Limb (tissue), 2 donors: ENCODE measurements around the gene WRAP73.
A peak's percentile ranks its signal among the peaks of the same experiment; 100 is the strongest.
"Not testable (repeated sequence)": the region's sequence is repeated elsewhere in the genome, so short reads cannot be mapped to it uniquely, and the experiment has no call there.

Experiments
- DNase-seq, 2 donors: peaks; one replicate each; pipeline ENCODE4 v3.0.0-alpha.2; 2016; ENCODE audit errors: extremely low spot score in 2 of 2

Gene WRAP73

DNA sequence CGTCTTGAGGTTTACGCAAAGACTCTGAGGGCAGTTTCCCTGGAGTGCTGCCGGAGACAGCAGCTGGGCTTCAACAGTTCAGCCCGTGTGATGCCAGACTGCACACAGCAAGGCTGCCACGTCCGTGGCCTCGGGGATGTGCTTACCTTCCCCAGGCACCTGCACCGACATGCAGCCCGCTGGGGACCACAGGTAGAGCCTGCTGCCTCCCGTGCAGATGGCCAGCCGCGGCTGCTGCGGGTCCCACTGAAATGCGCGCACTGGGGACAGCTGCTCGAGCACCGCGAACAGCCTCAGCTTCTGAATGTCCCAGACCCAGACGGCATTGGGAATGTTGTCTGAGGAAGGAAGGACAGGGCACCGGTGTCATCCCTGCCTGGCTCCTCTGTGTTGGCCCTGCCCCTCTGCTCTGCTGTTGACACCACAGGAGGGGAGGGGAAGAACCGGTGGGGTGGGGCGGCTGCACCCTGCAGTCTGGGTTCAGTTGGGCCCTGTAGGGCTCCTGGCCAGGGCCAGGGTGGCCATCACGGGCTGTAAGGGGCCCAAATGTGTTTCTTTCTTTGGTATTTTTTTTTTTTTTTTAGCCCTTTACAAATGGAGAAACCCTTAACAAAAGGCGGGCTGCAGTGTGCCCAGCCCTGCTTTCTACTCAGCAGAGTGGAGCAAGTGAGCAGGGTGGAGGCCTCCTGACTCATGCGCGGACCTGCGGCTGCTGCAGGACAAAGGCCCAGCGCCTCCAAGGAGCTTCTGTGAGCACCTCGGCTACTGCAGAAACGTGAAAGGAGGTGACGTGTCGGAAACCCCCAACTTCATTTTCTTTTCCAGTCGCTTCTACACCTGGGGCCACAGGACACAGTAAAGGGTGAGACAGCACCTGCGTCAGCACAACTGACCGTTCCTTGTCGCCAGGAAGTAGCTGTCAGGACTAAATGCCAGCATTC is 18.3 kb downstream of the WRAP73 start:
- no peak for DNase-seq

DNA sequence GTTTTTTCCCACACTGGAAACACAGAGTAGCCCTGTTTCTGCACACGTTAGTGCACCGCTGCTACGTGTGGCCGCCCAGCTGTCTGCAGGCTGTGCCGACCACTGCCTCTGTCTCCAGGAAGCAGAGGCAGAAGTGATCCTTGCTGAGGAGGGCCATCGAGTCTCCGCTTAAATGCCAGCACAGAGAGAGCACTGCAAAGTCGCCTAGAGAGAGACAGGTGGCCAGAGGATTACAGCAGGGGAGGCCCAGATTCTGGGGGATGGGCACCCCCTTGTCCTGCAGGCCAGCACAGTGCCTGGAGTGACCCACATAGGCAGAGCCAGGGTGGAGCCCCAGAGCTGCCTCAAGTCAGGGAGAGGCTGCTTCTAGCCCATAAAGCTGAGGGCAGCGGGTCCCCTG is 19.0 kb downstream of the WRAP73 start:
- no peak for DNase-seq

DNA sequence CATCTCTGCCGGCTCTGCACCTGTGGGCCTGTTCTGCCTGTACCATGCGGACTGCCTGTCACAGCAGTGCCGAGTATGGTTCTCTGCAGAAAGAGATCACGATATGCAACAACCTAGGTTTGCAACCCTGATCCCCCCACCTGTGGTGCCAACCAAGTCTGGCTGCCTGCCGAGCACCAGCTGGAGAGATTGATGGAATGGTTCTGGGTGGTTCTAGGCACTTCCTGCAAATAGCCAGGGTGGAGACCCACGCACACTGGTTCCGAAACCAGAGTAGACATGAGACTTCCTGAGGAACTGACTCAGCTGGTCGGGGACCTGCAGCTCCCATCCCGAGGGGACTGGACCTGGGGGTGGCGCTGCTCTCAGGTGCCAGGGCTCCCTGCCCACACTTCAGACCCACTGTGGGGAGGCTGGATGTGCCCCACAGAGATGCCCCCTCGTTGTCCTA is 19.7 kb downstream of the WRAP73 start:
- DNase-seq: no peak

DNA sequence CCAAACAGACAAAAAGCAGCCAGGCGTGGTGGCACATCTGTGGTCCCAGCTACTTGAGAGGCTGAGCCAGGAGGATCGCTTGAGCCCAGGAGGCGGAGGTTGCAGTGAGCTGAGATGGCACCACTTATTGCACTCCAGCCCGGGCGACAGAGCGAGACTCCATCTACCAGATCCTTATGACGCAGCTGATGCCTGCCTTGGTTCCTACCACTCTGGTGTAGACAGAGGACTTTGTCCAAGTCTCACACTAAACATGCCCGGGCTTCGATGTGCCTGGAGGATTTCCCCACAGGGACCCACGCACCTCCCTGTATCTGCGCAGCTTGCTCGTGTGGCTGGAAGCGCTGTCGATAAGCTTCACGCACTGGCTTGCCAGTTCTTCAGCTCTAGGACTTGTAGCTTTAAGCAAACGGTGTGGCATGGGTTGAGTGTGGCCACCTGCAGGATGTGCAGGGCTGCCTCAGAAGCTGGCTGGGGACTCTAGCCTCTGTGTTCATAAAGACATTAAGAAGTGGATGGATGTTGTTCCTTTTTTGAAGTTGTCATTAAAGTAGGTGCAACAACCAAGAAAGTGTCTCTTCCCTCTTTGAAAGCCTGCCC is 20.2 kb downstream of the WRAP73 start:
- no peak for DNase-seq

DNA sequence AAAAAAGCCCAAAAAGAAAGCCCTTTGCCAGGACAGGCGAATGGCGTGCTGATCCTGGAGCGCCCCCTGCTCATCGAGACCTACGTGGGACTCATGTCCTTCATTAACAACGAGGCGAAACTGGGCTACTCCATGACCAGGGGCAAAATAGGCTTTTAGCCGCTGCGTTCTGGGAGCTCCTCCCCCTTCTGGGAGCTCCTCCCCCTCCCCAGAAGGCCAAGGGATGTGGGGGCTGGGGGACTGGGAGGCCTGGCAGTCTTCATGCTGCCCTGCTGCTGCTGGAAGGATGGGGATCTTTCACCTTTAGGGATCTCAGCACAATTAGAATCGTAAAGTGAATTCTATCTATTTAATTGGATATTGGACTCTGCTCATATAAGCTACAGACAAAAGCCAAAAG is 21.5 kb downstream of the WRAP73 start:
- no peak for DNase-seq

DNA sequence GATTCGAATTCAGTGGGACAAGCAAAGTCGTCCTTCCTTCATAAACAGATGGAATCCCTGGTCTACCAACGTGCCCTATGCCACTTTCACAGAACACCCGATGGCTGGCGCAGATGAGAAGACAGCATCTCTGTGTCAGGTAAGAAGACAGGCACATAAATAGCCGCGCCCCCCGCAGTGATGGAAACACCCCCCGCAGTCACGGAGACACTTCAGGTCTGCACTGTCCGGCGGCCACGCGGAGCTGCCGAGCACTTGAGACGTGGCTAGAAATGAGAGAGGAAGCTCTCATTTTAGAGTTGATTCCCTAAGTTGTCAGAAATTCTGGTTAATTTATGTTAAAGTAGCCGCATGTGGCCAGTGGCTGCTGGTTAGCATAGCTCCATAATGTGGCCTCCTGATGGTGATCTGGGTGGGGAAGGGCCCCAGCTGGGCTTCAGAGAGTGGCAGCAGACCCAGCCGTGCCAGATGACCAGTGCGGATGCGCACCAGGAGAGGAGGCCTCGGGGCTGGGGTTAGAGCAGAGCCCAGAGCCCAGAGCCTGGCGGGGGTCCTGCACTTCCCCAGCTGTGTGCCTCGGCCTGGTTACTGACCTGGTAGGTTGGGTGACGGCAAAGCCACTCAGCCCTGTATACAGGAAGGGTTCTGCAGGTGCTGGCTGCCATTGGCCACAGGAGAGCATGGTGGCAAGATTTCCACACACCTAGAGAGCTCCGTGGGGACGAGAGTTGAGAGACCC is 22.2 kb downstream of the WRAP73 start:
- DNase-seq: no peak

DNA sequence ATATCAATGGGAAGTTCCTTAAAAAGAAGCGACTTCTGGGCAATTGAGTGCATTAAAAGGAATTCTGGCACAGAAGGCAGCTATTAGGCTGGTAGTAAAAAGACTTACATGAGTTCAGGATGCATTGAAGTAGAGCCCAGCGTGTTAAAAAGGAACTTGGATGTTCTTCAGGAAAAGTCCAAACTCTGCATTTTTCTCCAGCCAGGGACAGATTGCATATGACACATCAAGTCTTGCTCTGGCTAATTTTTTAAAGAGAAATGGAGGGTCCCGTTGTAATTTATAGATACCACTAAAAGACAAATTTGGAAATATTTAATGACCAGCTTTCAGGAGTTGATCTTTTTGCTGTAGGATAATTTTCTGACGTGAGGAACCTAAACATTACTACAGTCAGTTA is 23.9 kb downstream of the WRAP73 start:
- no peak for DNase-seq

DNA sequence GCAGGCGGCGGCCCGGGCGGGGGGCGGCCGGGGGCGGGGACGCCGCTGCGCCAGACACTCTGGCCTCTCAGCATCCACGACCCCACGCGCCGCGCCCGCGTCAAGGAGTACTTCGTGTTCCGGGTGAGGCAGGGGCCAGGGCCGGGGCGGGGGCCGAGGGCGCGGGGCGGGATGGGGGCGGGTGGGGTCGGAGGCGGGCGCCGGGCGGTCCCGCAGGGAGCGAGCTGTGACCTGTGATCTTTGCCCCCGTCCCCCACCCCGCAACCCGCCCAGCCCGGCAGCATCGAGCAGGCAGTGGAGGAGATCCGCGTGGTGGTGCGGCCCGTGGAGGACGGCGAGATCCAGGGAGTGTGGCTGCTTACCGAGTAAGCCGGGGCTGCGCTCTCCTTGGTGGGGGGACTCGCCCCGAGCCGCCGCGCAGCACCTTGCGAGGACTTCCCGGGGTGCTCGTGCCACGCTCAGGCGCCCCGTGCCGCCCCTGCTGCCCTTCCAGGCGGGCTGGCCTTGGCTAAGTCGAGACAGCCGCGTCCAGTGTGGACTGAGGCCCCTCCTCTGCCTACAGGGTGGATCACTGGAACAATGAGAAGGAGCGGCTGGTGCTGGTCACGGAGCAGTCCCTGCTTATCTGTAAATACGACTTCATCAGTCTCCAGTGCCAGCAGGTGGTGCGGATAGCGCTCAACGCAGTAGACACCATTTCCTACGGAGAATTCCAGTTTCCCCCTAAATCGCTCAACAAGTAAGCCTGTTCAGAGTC is 24.6 kb downstream of the WRAP73 start:
- peak in 1 of 2 donors; percentile 50 for DNase-seq

DNA sequence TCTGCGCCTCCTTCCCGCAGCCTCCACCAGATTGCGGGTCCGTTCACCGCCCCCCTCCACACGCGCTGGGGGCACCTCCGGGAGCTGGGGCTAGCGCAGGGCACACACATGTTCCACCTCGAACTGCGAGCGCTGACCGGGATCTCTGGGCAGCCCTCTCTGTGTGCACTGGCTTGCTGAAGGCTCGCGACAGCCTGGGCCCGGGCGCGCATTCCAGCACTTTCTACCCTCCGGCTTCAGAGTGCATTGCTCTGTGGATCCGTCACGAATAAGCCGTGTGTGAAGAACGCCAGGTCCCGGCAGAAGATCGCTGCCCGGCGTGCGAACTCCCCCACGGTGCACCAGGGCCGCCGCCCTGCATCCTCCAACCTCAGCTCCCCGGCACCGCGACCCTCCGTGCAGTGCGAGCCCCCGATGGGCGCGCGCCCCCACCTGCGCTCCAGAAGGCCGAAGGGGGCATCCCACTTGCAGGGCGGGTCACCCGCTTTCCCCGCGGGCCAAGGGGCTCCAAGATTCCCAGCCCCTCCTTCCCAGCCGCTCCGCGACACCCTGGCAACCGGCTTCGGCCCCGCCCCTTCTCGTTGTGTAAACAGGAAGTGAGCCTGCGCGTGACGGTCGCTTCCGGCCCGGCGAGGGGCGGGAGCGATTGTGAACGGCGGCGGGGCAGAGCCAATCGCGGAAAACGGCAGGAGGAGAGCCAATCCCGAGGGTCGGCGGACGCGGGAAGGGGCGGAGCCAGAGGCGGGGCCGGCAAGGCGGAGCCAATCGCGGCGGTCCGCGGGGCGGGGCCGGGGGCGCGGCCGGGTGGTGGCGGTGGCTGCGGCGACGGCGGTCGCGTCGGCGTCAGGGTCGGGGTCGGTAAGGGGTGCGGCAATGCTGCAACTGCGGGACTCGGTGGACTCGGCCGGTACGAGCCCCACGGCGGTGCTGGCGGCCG is 25.4 kb downstream of the WRAP73 start, which contains the start of gene TPRG1L:
Gene TPRG1L, plus strand, starts transcription at position 816 of the 937 bp plus-strand sequence. Its CDS starts 58 bp downstream, at position 874.
- peak; percentile 98 to 99 for DNase-seq

DNA sequence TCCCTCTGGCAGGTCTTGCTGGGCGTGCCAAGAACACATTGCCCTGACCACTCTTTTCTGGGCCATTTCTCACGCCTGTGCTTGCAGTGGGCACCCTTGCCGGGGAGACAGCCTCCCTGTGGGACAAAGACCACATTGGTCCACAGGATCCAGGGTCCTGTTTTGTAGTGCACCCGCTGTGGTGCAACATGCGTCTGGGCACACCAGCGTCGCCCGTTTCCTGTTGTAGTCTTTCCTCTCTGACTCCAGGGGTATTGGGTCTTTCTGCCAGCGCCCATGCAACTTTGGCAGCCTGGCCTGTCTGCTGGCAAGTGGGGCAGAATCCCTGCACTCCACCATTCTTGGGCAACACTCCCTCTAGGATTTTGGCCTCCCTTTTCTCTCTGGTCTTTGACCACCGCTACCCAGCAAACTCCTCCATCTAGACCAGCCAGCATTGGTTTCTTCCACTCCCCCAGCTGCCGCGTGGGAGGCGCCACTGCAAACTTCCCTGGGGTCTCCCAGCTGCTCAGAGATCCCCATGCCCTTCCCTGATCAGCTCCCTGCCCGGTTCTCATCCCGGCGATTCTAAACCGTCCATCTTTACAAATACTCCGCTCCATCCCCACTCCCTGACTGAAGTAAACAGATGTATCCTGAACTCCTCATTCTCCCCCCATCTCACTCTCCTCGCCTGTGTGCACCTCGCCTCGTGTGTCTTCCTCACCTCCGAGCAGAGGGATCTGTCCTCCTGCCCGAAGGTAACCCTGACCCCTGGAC is 26.3 kb downstream of the WRAP73 start:
- no peak for DNase-seq

DNA sequence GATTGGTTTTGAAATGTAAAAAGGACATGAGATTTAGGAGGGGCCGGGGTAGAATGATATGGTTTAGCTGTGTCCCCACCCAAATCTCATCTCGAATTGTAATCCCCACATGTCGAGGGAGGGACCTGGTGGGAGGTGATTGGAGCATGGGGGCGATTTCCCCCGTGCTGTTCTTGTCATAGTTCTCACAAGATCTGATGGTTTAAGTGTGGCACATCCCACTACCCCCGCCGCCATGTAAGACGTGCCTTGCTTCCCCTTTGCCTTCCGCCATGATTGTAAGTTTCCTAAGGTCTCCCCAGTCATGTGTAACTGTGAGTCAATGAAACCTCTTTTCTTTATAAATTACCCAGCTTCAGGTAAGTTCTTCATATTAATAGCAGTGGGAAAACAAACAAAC is 27.8 kb downstream of the WRAP73 start:
- not testable (repeated sequence) for DNase-seq

DNA sequence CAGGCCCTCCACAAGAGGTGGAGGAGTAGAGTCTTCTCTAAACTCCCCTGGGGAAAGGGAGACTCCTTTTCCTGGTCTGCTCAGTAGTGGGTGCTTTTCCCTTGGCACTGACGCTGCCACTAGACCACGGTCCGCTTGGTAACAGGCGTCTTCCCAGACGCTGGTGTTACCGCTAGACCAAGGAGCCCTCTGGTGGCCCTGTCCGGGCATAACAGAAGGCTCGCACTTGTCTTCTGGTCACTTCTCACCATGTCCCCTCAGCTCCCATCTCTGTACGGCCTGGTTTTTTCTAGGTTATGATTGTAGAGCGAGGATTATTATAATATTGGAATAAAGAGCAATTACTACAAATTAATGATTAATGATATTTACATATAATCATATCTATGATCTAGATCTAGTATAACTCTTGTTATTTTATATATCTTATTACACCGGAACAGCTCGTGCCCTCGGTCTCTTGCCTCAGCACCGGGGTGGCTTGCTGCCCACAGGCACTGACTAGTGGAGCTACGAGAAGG is 28.7 kb downstream of the WRAP73 start:
- DNase-seq: not testable (repeated sequence)

DNA sequence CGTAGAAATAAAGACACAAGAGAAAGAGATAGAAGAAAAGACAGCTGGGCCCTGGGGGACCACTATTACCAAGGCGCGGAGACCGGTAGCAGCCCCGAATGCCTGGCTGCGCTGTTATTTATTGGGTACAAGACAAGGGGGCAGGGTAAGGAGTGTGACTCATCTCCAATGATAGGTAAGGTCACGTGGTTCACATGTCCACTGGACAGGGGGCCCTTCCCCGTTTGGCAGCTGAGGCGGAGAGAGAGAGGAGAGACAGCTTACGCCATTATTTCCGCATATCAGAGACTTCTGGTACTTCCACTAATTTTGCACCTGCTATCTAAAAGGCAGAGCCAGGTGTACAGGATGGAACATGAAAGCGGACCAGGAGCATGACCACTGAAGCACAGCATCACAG is 29.2 kb downstream of the WRAP73 start:
- DNase-seq: no peak

DNA sequence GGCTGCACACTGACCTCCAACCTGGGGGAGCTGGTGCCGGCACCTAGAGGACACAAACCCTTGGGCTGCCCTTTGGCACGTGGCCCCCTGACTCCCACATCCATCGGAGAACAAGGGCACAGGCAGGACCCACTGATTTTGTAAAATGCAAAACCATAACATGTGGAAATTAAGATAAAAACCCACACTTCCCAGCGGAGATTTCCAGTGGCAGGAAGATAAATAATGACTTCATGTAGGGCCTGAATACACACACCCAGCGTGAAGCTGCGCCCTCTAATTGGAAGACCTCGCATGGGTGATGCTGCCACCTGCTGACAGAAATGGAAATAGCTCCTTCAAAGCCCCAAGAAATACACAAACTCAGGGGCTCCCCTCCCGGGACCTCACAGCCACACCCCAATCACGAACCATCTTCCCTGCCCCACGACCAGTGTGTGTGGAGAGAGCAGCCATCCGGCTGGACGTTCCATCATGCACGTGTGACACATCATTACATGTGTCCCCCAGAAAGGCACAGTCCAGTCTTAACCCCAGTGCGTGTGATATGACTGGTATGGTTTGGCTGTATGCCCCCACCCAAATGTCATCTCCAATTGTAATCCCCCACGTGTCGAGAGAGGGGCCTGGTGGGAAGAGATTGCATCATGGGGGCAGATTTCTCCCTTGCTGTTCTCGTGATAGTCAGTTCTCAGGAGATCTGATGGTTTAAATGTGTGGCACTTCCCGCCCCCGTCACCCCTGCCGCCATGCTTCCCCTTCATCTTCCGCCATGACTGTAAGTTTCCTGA is 30.8 kb downstream of the WRAP73 start:
- DNase-seq: peak; percentile 72 to 82

DNA sequence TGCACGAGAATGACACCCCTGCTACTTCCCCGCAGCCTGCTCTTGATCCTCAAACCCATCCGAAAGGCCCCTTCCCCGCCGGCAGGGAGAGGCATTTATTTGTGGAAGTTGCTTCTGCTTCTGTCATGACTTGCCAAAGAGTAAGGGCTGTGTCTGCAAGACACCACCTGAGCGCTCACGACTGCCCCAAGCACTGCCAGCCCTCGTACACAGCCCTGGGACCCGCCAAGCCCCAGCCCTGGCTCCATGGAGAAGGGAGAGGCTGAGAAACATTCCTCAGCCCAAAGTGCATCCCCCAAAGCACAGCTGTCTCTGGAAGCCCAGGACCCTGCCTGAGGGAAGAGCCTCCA is 31.4 kb downstream of the WRAP73 start:
- no peak for DNase-seq

DNA sequence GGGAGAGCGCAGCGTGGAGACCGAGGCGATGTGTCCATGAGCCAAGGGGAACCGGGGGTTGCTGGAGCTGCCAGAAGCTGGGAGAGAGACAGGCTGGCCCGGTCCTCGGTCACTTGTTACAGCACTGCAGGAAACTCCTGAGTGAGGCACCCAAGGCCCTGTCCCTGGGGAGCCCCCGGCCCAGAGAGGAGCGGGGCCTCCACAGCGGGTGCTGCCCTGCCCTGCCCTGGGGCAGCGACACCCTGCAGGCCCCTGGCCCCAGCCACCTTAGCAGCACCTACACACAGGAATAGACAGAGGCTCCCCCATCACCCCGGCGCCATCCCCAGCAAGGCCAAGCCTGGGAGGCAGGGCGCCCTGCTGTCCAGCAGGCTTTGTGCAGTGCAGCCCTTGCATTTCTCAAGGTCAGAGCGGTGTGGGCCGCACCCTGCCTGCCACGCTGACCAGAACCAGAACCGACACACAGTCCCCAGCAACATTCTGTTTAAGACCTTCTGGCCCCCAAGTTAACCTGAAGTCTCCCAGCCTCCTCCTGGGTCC is 32.0 kb downstream of the WRAP73 start:
- DNase-seq: no peak

DNA sequence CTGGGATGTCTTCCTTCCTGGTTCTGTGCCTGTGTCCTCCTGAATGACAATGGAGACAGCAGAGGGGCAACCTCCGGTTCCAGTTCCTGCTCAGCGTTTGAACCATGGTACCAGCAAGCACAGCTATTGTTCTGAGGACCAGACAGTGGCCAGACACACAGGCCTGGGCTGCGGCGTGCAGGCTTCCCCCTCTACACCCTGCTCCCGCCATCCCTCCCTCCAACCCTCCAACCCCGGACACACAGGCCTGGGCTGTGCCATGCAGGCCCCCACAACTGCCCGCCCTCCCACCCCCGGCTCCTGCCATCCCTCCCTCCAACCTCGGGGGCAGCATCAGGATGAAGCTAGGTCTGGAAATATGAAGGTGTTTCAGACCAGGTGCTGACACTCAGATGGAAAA is 33.0 kb downstream of the WRAP73 start:
- no peak for DNase-seq
